Lung (tissue), 12 donors: Measurements from ENCODE around the gene PSMB3. TPM values are rescaled to one million over a fixed set of nuclear protein-coding genes. Genes with fewer than 3 reads are reported as not detected.

Experiments
- ATAC-seq: fragments of 200-7000 bp; cut with Tn5 transposase; one replicate; pipeline ENCODE4 v1.9.1; 2020; ENCODE audit warnings: moderate number of reproducible peaks; ENCODE audit not compliant: insufficient read depth, low FRiP score
- DNase-seq, 3 donors: peaks; one replicate each; pipeline ENCODE4 v3.0.0-alpha.2; 2013 to 2017
- H3K27ac ChIP-seq, 2 donors: one replicate each; pipeline ENCODE4 v1.5.1; 2013; ENCODE audit warnings: mild to moderate bottlenecking in 2 of 2, moderate library complexity in 2 of 2, control low read depth in 1 of 2, inconsistent platforms in 1 of 2, low read depth in 1 of 2, low read length in 1 of 2
- H3K27me3 ChIP-seq, 3 donors: one replicate each; pipeline ENCODE4 v1.5.1; 2013; ENCODE audit warnings: low read length in 2 of 3; ENCODE audit not compliant: control insufficient read depth in 3 of 3, insufficient read depth in 3 of 3
- H3K36me3 ChIP-seq, 4 donors: one replicate each; pipeline ENCODE4 v1.5.1; 2013; ENCODE audit warnings: low read length in 4 of 4, mild to moderate bottlenecking in 1 of 4, moderate library complexity in 1 of 4; ENCODE audit not compliant: control insufficient read depth in 4 of 4, insufficient read depth in 4 of 4
- H3K4me1 ChIP-seq, 5 donors: one replicate each; pipeline ENCODE4 v1.5.1; 2013; ENCODE audit warnings: low read length in 5 of 5, mild to moderate bottlenecking in 2 of 5, moderate library complexity in 1 of 5; ENCODE audit not compliant: control insufficient read depth in 5 of 5, insufficient read depth in 5 of 5
- H3K4me3 ChIP-seq: one replicate; pipeline ENCODE4 v1.5.1; 2013; ENCODE audit warnings: mild to moderate bottlenecking, control low read depth, moderate library complexity
- H3K9ac ChIP-seq, 2 donors: one replicate each; pipeline ENCODE4 v1.5.1; 2013; ENCODE audit warnings: low read length in 2 of 2, control low read depth in 1 of 2; ENCODE audit not compliant: insufficient read depth in 1 of 2
- H3K9me3 ChIP-seq, 4 donors: one replicate each; pipeline ENCODE4 v1.5.1; 2013; ENCODE audit warnings: low read length in 3 of 4, mild to moderate bottlenecking in 1 of 4, moderate library complexity in 1 of 4; ENCODE audit not compliant: control insufficient read depth in 4 of 4, insufficient read depth in 3 of 4
- WGBS, 2 donors: extraction: QIAGEN DNeasy Blood & Tissue Kit; methylation state at CpG; one replicate each; pipeline ENCODE4 v1.1.7; 2013; 5-methylcytosine and 5-hydroxymethylcytosine counted together
- polyA plus RNA-seq, 2 donors: library from polyadenylated mRNA; stranded (reverse); fragments of 200-250 nt; gene quantifications; one replicate each; pipeline ENCODE4 v1.2.1, GENCODE V29; 2013
- total RNA-seq, 2 donors: library from RNA; depleted of rRNA in 1 of 2; stranded (reverse); fragments of >200 nt in 1 of 2; gene quantifications; one replicate each; pipeline ENCODE4 v1.2.1, GENCODE V29; 2014 to 2021
- TF ChIP-seq, protein P1 (sequence below): IDR thresholded peaks from 2 replicates; pipeline ENCODE4 v1.5.1; 2012; ENCODE audit warnings: mild to moderate bottlenecking; ENCODE audit errors: control extremely low read depth, extremely low read depth
- donor health status: control.
- donor health status: control.
- donor health status: Bipolar disorder and iron deficiency.
- donor health status: healthy.
- donor health status: DM: yes; HTN: yes; CAD: no.

The PSMB3 gene
- total and polyA plus RNA-seq, 4 donors, result 81.3 to 374 (median 234) TPM

GRCh38 chr17:38709104-38709820, 43.3 kb upstream of the PSMB3 start:
- peaks cover 4 to 47% (median 22%) of the 10 kb centered on the region in 4 donors for H3K36me3 ChIP-seq
- no peak for ATAC-seq

GRCh38 chr17:38709864-38710603, 42.5 kb upstream of the PSMB3 start:
- peaks cover 4 to 52% (median 24%) of the 10 kb centered on the region in 4 donors for H3K36me3 ChIP-seq
- no peak overlapping the region for H3K27ac ChIP-seq
- DNase-seq, result peak in 2 of 3 donors; percentile 35 to 55
- no peaks in the 10 kb centered on the region for H3K9me3 ChIP-seq
- WGBS, 2 donors, result 78 to 89% methylated on average over 13 of the region's 13 CpGs
- H3K27me3 ChIP-seq, result no peaks in the 10 kb centered on the region
- no peak overlapping the region for H3K4me3 ChIP-seq
- H3K9ac ChIP-seq, result no peak overlapping the region
- TF ChIP-seq, protein P1, sequence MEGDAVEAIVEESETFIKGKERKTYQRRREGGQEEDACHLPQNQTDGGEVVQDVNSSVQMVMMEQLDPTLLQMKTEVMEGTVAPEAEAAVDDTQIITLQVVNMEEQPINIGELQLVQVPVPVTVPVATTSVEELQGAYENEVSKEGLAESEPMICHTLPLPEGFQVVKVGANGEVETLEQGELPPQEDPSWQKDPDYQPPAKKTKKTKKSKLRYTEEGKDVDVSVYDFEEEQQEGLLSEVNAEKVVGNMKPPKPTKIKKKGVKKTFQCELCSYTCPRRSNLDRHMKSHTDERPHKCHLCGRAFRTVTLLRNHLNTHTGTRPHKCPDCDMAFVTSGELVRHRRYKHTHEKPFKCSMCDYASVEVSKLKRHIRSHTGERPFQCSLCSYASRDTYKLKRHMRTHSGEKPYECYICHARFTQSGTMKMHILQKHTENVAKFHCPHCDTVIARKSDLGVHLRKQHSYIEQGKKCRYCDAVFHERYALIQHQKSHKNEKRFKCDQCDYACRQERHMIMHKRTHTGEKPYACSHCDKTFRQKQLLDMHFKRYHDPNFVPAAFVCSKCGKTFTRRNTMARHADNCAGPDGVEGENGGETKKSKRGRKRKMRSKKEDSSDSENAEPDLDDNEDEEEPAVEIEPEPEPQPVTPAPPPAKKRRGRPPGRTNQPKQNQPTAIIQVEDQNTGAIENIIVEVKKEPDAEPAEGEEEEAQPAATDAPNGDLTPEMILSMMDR, result no peak
- H3K4me1 ChIP-seq, result peaks cover 0 to 14% (median 6%) of the 10 kb centered on the region in 5 donors
- no peak for ATAC-seq

More at GRCh38 chr17:38709104-38709820, 43.3 kb upstream of the PSMB3 start:
- peaks cover 0 to 17% (median 6%) of the 10 kb centered on the region in 5 donors for H3K4me1 ChIP-seq
- no peak for DNase-seq
- H3K9ac ChIP-seq, result no peak overlapping the region
- TF ChIP-seq, protein P1, result no peak
- WGBS, 2 donors, result 93 to 94% methylated on average over 18 of the region's 18 CpGs
- no peaks in the 10 kb centered on the region for H3K27me3 ChIP-seq
- H3K27ac ChIP-seq, result no peak overlapping the region
- H3K4me3 ChIP-seq, result no peak overlapping the region
- H3K9me3 ChIP-seq, result no peaks in the 10 kb centered on the region

DNA sequence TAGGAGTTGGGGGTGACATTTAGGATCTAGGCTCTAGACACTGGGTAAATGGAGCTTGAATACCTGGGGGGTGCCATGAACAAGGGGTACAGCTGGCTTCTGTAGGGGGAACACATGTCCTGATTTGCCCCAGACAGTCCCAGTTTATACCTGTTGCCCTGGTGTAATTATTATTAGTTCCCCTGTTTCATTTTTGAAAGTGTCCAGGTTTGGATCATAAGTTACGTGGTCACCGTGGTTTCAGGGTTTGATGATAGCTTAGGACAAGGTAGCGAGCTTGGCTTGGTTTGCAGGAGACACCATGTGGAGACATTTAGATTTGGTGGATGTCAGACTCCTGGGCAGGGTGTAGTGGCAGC, 42.0 kb upstream of the PSMB3 start:
- 89 to 90% methylated on average over 3 of the region's 3 CpGs for WGBS, 2 donors
- H3K9me3 ChIP-seq, result no peaks in the 10 kb centered on the region
- DNase-seq (no peak), ATAC-seq (no peak)
- TF ChIP-seq, protein P1, result no peak
- no peak overlapping the region for H3K4me3 ChIP-seq
- H3K27me3 ChIP-seq, result no peaks in the 10 kb centered on the region
- H3K9ac ChIP-seq, result no peak overlapping the region
- peaks cover 0 to 14% (median 6%) of the 10 kb centered on the region in 5 donors for H3K4me1 ChIP-seq
- no peak overlapping the region for H3K27ac ChIP-seq
- peaks cover 5 to 57% (median 29%) of the 10 kb centered on the region in 4 donors for H3K36me3 ChIP-seq
